Smooth muscle cell (in vitro differentiated cells): ENCODE data around the gene RABGGTA. TPM values are rescaled to one million over a fixed set of nuclear protein-coding genes. Genes with fewer than 3 reads are reported as not detected.

Experiments
- DNase-seq: peaks from one replicate; lab custom pipeline; 2025; ENCODE audit not compliant: unreplicated experiment; lab: John Stamatoyannopoulos, UW
- H2AFZ ChIP-seq: fragments of 200-600 bp; sonication (generic); 2 replicates; pipeline ENCODE4 v1.6.0; 2016; ENCODE audit warnings: antibody characterized with exemption, low read depth, mild to moderate bottlenecking
- H3F3A ChIP-seq: fragments of 200-600 bp; sonication (generic); 2 replicates; pipeline ENCODE4 v1.6.0; 2017; ENCODE audit warnings: antibody characterized with exemption, low read depth
- H3K27ac ChIP-seq: fragments of 200-600 bp; sonication (generic); 2 replicates; pipeline ENCODE4 v1.5.1; 2016; ENCODE audit warnings: low read depth, mild to moderate bottlenecking
- H3K27me3 ChIP-seq: fragments of 200-600 bp; sonication (generic); 2 replicates; pipeline ENCODE4 v1.6.1; 2016; ENCODE audit warnings: low read depth, mild to moderate bottlenecking
- H3K36me3 ChIP-seq: fragments of 200-600 bp; sonication (generic); 2 replicates; pipeline ENCODE4 v1.5.1; 2016; ENCODE audit warnings: low read depth
- H3K4me1 ChIP-seq: fragments of 200-600 bp; sonication (generic); 2 replicates; pipeline ENCODE4 v1.5.1; 2016; ENCODE audit warnings: low read depth
- H3K4me2 ChIP-seq: fragments of 200-600 bp; sonication (generic); 2 replicates; pipeline ENCODE4 v1.6.0; 2016; ENCODE audit warnings: mild to moderate bottlenecking
- H3K4me3 ChIP-seq: fragments of 200-600 bp; sonication (generic); 2 replicates; pipeline ENCODE4 v1.5.1; 2016; ENCODE audit warnings: mild to moderate bottlenecking
- H3K79me2 ChIP-seq: fragments of 200-600 bp; sonication (generic); 2 replicates; pipeline ENCODE4 v1.6.0; 2016; ENCODE audit warnings: low read depth, mild to moderate bottlenecking
- H3K9ac ChIP-seq: fragments of 200-600 bp; sonication (generic); 2 replicates; pipeline ENCODE4 v1.6.0; 2016; ENCODE audit warnings: low read depth
- H3K9me3 ChIP-seq: fragments of 200-600 bp; sonication (generic); replicated peaks from 2 replicates; pipeline ENCODE4 v1.5.1; 2016; ENCODE audit warnings: low read depth
- H4K20me1 ChIP-seq: fragments of 200-600 bp; sonication (generic); 2 replicates; pipeline ENCODE4 v1.6.0; 2016; ENCODE audit warnings: low read depth
- CTCF ChIP-seq: fragments of 200-600 bp; sonication (generic); IDR thresholded peaks from 2 replicates; pipeline ENCODE4 v1.5.1; 2017; ENCODE audit warnings: borderline replicate concordance, mild to moderate bottlenecking, antibody characterized with exemption; ENCODE audit not compliant: insufficient read depth, poor library complexity, severe bottlenecking
- WGBS: methylation state at CpG from one replicate; pipeline ENCODE4 v1.1.7; 2016; ENCODE audit warnings: low lambda C conversion rate; 5-methylcytosine and 5-hydroxymethylcytosine counted together
- polyA plus RNA-seq: library from polyadenylated mRNA; unstranded; fragments of >200 nt; fragmentation: Nextera tagmentation; extraction: Ambion mirVana; gene quantifications from 2 replicates; pipeline ENCODE4 v1.2.1, GENCODE V29; 2016
- total RNA-seq: library from RNA; depleted of rRNA; stranded (reverse); fragments of >200 nt; gene quantifications from 2 replicates; pipeline ENCODE4 v1.2.3, GENCODE V29; 2014

Gene RABGGTA
- total RNA-seq (15.4 and 18.5 TPM in 2 replicates), polyA plus RNA-seq (33.4 and 38.2 TPM in 2 replicates)

- no peaks in the 10 kb centered on the region for H3K9me3 ChIP-seq
- WGBS: 1% methylated on average over 55 of the region's 61 CpGs
- peak; percentile 64 for TF ChIP-seq CTCF
- peak within 1 kb of the TSS; percentile 98 for H3K9ac ChIP-seq
- H3K27ac ChIP-seq: peak within 1 kb of the TSS; percentile 90
- peak within 1 kb of the TSS; percentile 94 for H2AFZ ChIP-seq
- no peaks in the 10 kb centered on the region for H3K27me3 ChIP-seq
- H4K20me1 ChIP-seq: no peaks in the 10 kb centered on the region
- H3K4me2 ChIP-seq: peak within 1 kb of the TSS; percentile 97
- H3K79me2 ChIP-seq: no peaks in the 10 kb centered on the region
- H3F3A ChIP-seq: no peaks in the 10 kb centered on the region
- H3K36me3 ChIP-seq: no peaks in the 10 kb centered on the region
- no peaks in the 10 kb centered on the region for H3K4me1 ChIP-seq
- peak within 1 kb of the TSS; percentile 95 for H3K4me3 ChIP-seq
- peak; percentile 42 for DNase-seq
These were observed at the start of gene RABGGTA for GRCh38 chr14:24271134-24271833. TSS of gene RABGGTA (minus strand) at chr14:24271597. CDS start at chr14:24271115, 482 bp downstream.

- 67% methylated on average over 3 of the region's 3 CpGs for WGBS
- no peak for DNase-seq
- H3F3A ChIP-seq: no peaks in the 10 kb centered on the region
These were observed 45.9 kb upstream of the RABGGTA start for GRCh38 chr14:24317141-24317928.

GRCh38 chr14:24316597-24316950 is 45.2 kb upstream of the RABGGTA start:
- WGBS: 92% methylated on average over 18 of the region's 18 CpGs
- H3K9me3 ChIP-seq: no peaks in the 10 kb centered on the region
- no peak overlapping the region for H3K9ac ChIP-seq

More at GRCh38 chr14:24317141-24317928, 45.9 kb upstream of the RABGGTA start:
- Histone ChIP-seq H3K4me3 (no peak overlapping the region), H4K20me1 (no peaks in the 10 kb centered on the region), H3K27me3 (no peaks in the 10 kb centered on the region), H3K4me1 (no peaks in the 10 kb centered on the region), H3K27ac (no peak overlapping the region), H2AFZ (no peak overlapping the region), H3K36me3 (no peaks in the 10 kb centered on the region), H3K79me2 (no peaks in the 10 kb centered on the region), H3K9ac (no peak overlapping the region), H3K9me3 (no peaks in the 10 kb centered on the region), H3K4me2 (no peak overlapping the region)
- TF ChIP-seq CTCF: no peak

More at GRCh38 chr14:24316597-24316950, 45.2 kb upstream of the RABGGTA start:
- Histone ChIP-seq H3K4me1 (no peaks in the 10 kb centered on the region), H3K79me2 (no peaks in the 10 kb centered on the region), H3K4me2 (no peak overlapping the region), H3F3A (no peaks in the 10 kb centered on the region), H3K4me3 (no peak overlapping the region), H4K20me1 (no peaks in the 10 kb centered on the region), H3K27ac (no peak overlapping the region), H2AFZ (no peak overlapping the region), H3K36me3 (no peaks in the 10 kb centered on the region), H3K27me3 (no peaks in the 10 kb centered on the region)
- TF ChIP-seq CTCF: no peak
- no peak for DNase-seq
